Transverse colon (tissue), 3 donors: ENCODE data around the gene C15orf61.

Experiments used
- EP300 ChIP-seq: sonication (generic); formaldehyde crosslinking; IDR thresholded peaks from one replicate; pipeline ENCODE4 v1.6.1; 2017; ENCODE audit warnings: antibody characterized with exemption, low read depth
- POLR2A ChIP-seq: fragments of 450-650 bp; IDR thresholded peaks from one replicate; pipeline ENCODE4 v1.6.1; 2016; ENCODE audit warnings: antibody characterized with exemption, mild to moderate bottlenecking, moderate library complexity
- TF ChIP-seq, protein P1 (sequence below), 5 experiments: fragments of 200-600 bp in 3 of 5; fragments of 450-650 bp in 2 of 5; sonication (generic) in 3 of 5; IDR thresholded peaks; 1 replicate in 2 of 5; 2 replicates in 3 of 5; pipeline ENCODE4 v1.5.1; 2016 to 2017; ENCODE audit warnings: antibody characterized with exemption in 5 of 5, inconsistent platforms in 3 of 5, mild to moderate bottlenecking in 2 of 5, moderate library complexity in 1 of 5

DNA sequence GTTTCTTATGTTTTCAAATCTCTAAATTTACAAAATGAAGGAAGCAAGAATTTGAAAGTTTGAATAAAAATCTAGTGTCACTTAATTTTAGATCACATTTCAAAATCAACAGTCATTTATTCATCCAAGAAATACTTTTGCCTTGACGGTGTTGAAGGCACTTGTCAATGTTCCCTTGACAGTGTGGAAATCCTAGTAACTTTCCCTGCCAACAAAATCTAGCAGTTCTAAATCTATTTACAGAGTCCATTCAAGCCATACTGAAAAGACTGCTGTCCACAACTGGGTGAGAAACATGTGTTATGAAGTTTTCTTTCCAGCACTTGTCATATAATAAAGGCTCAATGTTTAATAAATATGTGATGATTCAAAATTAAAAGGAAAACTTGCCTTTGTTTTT lies 12.9 kb downstream of the C15orf61 start:
- TF ChIP-seq POLR2A (no peak), EP300 (no peak)
- TF ChIP-seq, protein P1, sequence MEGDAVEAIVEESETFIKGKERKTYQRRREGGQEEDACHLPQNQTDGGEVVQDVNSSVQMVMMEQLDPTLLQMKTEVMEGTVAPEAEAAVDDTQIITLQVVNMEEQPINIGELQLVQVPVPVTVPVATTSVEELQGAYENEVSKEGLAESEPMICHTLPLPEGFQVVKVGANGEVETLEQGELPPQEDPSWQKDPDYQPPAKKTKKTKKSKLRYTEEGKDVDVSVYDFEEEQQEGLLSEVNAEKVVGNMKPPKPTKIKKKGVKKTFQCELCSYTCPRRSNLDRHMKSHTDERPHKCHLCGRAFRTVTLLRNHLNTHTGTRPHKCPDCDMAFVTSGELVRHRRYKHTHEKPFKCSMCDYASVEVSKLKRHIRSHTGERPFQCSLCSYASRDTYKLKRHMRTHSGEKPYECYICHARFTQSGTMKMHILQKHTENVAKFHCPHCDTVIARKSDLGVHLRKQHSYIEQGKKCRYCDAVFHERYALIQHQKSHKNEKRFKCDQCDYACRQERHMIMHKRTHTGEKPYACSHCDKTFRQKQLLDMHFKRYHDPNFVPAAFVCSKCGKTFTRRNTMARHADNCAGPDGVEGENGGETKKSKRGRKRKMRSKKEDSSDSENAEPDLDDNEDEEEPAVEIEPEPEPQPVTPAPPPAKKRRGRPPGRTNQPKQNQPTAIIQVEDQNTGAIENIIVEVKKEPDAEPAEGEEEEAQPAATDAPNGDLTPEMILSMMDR (IDR thresholded peaks at IDR 0.05) = no peak
